HepG2 (cell line): ENCODE data around the gene THSD4. TPM values are rescaled to one million over a fixed set of nuclear protein-coding genes. Genes with fewer than 3 reads are reported as not detected.

Source experiments
- ATF7 ChIP-seq, 2 experiments: fragments of 450-650 bp in 1 of 2; sonication (generic) in 1 of 2; formaldehyde crosslinking in 1 of 2; IDR thresholded peaks; 2 replicates each; pipeline versions ENCODE4 v1.4.0 to v1.6.1; 2016 to 2020; ENCODE audit warnings: antibody characterized with exemption in 1 of 2, mild to moderate bottlenecking in 1 of 2, missing genetic modification reagents in 1 of 2
- ATRX ChIP-seq: sonication (generic); formaldehyde crosslinking; IDR thresholded peaks from 2 replicates; pipeline ENCODE4 v1.4.0; 2020; ENCODE audit warnings: missing genetic modification reagents, borderline replicate concordance
- HNF1B ChIP-seq: sonication (generic); formaldehyde crosslinking; IDR thresholded peaks from 2 replicates; pipeline ENCODE4 v1.5.1; 2020; ENCODE audit warnings: mild to moderate bottlenecking, moderate library complexity, missing genetic modification reagents
- HNF4G ChIP-seq, 2 experiments: sonication (generic) in 1 of 2; formaldehyde crosslinking in 1 of 2; IDR thresholded peaks; 2 replicates each; pipeline versions ENCODE4 v1.4.0 to v1.6.1; 2011 to 2020; ENCODE audit warnings: borderline replicate concordance in 2 of 2, low read depth in 2 of 2, mild to moderate bottlenecking in 2 of 2, low read length in 1 of 2, missing genetic modification reagents in 1 of 2, moderate library complexity in 1 of 2
- HNRNPL ChIP-seq: fragments of 200-400 bp; formaldehyde crosslinking; IDR thresholded peaks from 2 replicates; pipeline ENCODE4 v1.6.1; 2017; ENCODE audit warnings: mild to moderate bottlenecking, low read depth, low read length
- JUND ChIP-seq: sonication (generic); formaldehyde crosslinking; IDR thresholded peaks from 2 replicates; pipeline ENCODE4 v1.8.0; 2022; ENCODE audit warnings: mild to moderate bottlenecking, missing genetic modification reagents
- KLF15 ChIP-seq: sonication (generic); formaldehyde crosslinking; IDR thresholded peaks from 2 replicates; pipeline ENCODE4 v1.8.1; 2023; ENCODE audit warnings: borderline replicate concordance, mild to moderate bottlenecking, inconsistent platforms, missing genetic modification reagents, mixed read lengths
- MAZ ChIP-seq, 2 experiments: sonication (generic) in 1 of 2; formaldehyde crosslinking in 1 of 2; IDR thresholded peaks; 2 replicates each; pipeline versions ENCODE4 v1.5.0 to v1.6.1; 2012 to 2020; ENCODE audit warnings: low read depth in 2 of 2, mild to moderate bottlenecking in 2 of 2, borderline replicate concordance in 1 of 2, improper control_type of control experiment in 1 of 2, low read length in 1 of 2, missing genetic modification reagents in 1 of 2, moderate library complexity in 1 of 2
- MED1 ChIP-seq: sonication (generic); formaldehyde crosslinking; IDR thresholded peaks from 2 replicates; pipeline ENCODE4 v1.4.0; 2020; ENCODE audit warnings: missing genetic modification reagents
- MEF2D ChIP-seq: sonication (generic); formaldehyde crosslinking; IDR thresholded peaks from 2 replicates; pipeline ENCODE4 v1.5.1; 2020; ENCODE audit warnings: mild to moderate bottlenecking, missing genetic modification reagents
- MZF1 ChIP-seq: sonication (generic); formaldehyde crosslinking; IDR thresholded peaks from 2 replicates; pipeline ENCODE4 v1.8.1; 2023; ENCODE audit warnings: mild to moderate bottlenecking, missing genetic modification reagents, borderline replicate concordance
- NRL ChIP-seq: sonication (generic); formaldehyde crosslinking; IDR thresholded peaks from 2 replicates; pipeline ENCODE4 v1.5.0; 2020; ENCODE audit warnings: missing genetic modification reagents, mild to moderate bottlenecking, moderate library complexity, borderline replicate concordance
- PLRG1 ChIP-seq: fragments of 450-650 bp; conservative IDR thresholded peaks from 2 replicates; pipeline ENCODE4 v1.6.1; 2016
- SMC3 ChIP-seq: IDR thresholded peaks from 2 replicates; pipeline ENCODE4 v1.6.1; 2011; ENCODE audit warnings: low read length, improper control_type of control experiment
- STAT5B ChIP-seq: sonication (generic); formaldehyde crosslinking; IDR thresholded peaks from 2 replicates; pipeline ENCODE4 v1.4.0; 2020; ENCODE audit warnings: missing genetic modification reagents
- YEATS4 ChIP-seq: sonication (generic); formaldehyde crosslinking; IDR thresholded peaks from 2 replicates; pipeline ENCODE4 v1.4.0; 2020; ENCODE audit warnings: missing genetic modification reagents, borderline replicate concordance
- ZFP41 ChIP-seq: sonication (generic); formaldehyde crosslinking; IDR thresholded peaks from 2 replicates; pipeline ENCODE4 v1.4.0; 2020; ENCODE audit warnings: mild to moderate bottlenecking, missing genetic modification reagents, borderline replicate concordance
- ZMYM4 ChIP-seq: sonication (generic); formaldehyde crosslinking; IDR thresholded peaks from 2 replicates; pipeline ENCODE4 v1.8.1; 2023; ENCODE audit warnings: mild to moderate bottlenecking, missing genetic modification reagents
- ZNF609 ChIP-seq: sonication (generic); formaldehyde crosslinking; IDR thresholded peaks from 2 replicates; pipeline ENCODE4 v1.4.0; 2020; ENCODE audit warnings: mild to moderate bottlenecking, missing genetic modification reagents, borderline replicate concordance
- ZNF839 ChIP-seq: sonication (generic); formaldehyde crosslinking; IDR thresholded peaks from 2 replicates; pipeline ENCODE4 v1.4.0; 2020; ENCODE audit warnings: missing genetic modification reagents, mild to moderate bottlenecking, borderline replicate concordance
- polyA plus RNA-seq, 8 experiments: library from polyadenylated mRNA; depleted of rRNA in 3 of 8; stranded (reverse) in 7 of 8; unstranded in 1 of 8; fragments of >200 nt; fragmentation: Illumina TruSeq in 4 of 8; extraction: Trizol in 4 of 8; gene quantifications; 2 replicates each; pipeline versions ENCODE4 v1.2.1 to v1.2.3, GENCODE V29; 2011 to 2016; ENCODE audit warnings: low read depth in 4 of 8, missing spikeins in 1 of 8, mixed read lengths in 1 of 8; ENCODE audit not compliant: insufficient read depth in 1 of 8
- total RNA-seq, 5 experiments: library from RNA; depleted of rRNA; stranded (reverse); fragments of >200 nt; fragmentation: Illumina TruSeq; extraction: Trizol; gene quantifications; 2 replicates each; pipeline ENCODE4 v1.2.3, GENCODE V29; 2016; ENCODE audit warnings: low read depth in 1 of 5

Gene THSD4
- total and polyA plus RNA-seq, 2 of the 13 experiments (the other 11 are each of a cell fraction or from before 2014, with no cell fraction given), result 0.07 to 0.21 TPM

- TF ChIP-seq HNF1B (CRISPR knock-in tag) (peak; percentile 41; the same call in 1 of the 2 replicates), MAZ (IDR thresholded peaks at IDR 0.05; ENCODE audit: borderline replicate concordance, low read depth, low read length) (no peak), MAZ (CRISPR knock-in tag; IDR thresholded peaks at IDR 0.05; ENCODE audit: low read depth) (no peak), ZMYM4 (CRISPR knock-in tag) (peak; percentile 60), SMC3 (no peak), HNF4G (IDR thresholded peaks at IDR 0.05; ENCODE audit: borderline replicate concordance, low read depth, low read length) (peak; percentile 50; the same call in 1 of the 2 replicates), HNF4G (CRISPR knock-in tag; IDR thresholded peaks at IDR 0.05; ENCODE audit: borderline replicate concordance, low read depth) (no peak; the same call in 1 of the 2 replicates), YEATS4 (CRISPR knock-in tag) (0 out of 2 replicates have a peak, but pooled peaks have one; percentile 31), JUND (no peak), KLF15 (CRISPR knock-in tag) (no peak), ZNF609 (no peak), STAT5B (CRISPR knock-in tag) (no peak), ATRX (CRISPR knock-in tag) (no peak), MEF2D (CRISPR knock-in tag) (no peak), ZNF839 (CRISPR knock-in tag) (no peak), PLRG1 (no peak), ATF7 (IDR thresholded peaks at IDR 0.05) (0 out of 2 replicates have a peak, but pooled peaks have one; percentile 31), ATF7 (CRISPR knock-in tag; IDR thresholded peaks at IDR 0.05) (no peak), ZFP41 (CRISPR knock-in tag) (no peak), NRL (CRISPR knock-in tag) (no peak), HNRNPL (no peak), MZF1 (CRISPR knock-in tag) (no peak), MED1 (CRISPR knock-in tag) (peak; percentile 34)
Observed at GRCh38 chr15:71658827-71659729, 543.8 kb downstream of the THSD4 start (continued).
